ENCODE results near the gene DIDO1.

DNA sequence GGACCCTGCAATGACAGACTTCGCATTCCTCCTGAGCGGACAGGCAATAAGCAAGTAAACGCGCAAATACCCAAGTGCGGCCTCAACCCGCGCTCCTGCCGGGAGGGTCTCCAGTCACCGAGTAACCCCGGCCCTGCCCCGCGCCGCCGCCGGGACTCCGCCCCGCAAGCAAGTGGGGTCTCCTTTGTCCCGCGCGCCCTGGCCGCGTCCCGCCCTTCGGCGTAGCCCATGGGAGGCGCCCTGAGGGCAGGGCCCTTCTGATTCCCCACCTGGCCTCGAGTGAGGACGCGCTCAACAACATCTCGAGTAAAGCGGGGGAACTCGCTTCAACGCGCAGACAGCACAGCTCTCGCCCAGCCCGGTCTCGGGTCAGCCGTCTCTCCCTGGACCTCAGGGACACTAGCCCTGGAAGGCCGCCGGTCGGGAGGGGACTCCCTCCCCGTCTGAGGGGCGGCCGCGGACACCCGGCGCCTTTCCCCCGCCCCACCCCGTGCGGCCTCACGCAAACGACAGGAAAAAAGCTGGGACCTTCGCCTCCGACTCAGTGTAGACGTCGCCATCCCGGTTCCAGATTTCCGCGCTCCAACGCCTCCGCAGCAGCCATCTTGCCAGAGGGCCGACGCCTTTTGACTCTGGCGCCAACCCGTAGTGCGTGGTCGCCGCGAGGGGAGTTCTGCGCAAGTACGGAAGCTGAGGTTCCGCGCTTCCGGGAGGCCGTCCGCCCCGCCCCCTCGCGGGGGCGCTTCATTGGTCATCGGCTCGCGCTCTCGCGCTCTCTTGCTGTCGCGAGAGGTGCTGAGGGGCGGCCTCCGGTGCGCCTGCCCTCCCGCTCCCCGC lies 11.2 kb upstream of the DIDO1 start:
- peak; percentile 97 for TF ChIP-seq POLR2AphosphoS5 (IDR thresholded peaks at IDR 0.05)
- TF ChIP-seq, protein P1, sequence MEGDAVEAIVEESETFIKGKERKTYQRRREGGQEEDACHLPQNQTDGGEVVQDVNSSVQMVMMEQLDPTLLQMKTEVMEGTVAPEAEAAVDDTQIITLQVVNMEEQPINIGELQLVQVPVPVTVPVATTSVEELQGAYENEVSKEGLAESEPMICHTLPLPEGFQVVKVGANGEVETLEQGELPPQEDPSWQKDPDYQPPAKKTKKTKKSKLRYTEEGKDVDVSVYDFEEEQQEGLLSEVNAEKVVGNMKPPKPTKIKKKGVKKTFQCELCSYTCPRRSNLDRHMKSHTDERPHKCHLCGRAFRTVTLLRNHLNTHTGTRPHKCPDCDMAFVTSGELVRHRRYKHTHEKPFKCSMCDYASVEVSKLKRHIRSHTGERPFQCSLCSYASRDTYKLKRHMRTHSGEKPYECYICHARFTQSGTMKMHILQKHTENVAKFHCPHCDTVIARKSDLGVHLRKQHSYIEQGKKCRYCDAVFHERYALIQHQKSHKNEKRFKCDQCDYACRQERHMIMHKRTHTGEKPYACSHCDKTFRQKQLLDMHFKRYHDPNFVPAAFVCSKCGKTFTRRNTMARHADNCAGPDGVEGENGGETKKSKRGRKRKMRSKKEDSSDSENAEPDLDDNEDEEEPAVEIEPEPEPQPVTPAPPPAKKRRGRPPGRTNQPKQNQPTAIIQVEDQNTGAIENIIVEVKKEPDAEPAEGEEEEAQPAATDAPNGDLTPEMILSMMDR (IDR thresholded peaks at IDR 0.05) = peak in 1 of 4 experiments; percentile 17
- TF ChIP-seq POLR2A (IDR thresholded peaks at IDR 0.05) = peak; percentile 86
